ENCODE measurements around the gene SLC13A4.

DNA sequence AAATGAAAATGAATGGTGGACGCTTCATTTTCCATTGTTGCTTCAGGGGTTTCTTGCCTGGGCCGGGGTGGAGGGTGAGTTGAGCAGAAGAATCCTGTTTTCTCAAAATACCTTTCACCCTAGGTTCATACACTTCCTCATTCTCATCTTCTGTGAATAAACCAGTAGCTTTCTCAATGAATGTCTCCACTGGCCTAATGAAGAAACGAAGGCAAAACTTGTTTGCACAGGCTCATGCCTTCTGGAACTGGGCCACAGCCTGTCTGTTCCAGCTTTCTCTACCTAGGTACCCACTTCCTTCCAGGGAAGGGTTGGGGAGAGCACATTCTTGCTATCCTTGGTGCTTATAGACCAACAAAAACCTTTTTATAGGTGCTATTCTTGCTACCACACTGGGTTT lies 44.4 kb downstream of the SLC13A4 start:
- TF ChIP-seq, protein P1, sequence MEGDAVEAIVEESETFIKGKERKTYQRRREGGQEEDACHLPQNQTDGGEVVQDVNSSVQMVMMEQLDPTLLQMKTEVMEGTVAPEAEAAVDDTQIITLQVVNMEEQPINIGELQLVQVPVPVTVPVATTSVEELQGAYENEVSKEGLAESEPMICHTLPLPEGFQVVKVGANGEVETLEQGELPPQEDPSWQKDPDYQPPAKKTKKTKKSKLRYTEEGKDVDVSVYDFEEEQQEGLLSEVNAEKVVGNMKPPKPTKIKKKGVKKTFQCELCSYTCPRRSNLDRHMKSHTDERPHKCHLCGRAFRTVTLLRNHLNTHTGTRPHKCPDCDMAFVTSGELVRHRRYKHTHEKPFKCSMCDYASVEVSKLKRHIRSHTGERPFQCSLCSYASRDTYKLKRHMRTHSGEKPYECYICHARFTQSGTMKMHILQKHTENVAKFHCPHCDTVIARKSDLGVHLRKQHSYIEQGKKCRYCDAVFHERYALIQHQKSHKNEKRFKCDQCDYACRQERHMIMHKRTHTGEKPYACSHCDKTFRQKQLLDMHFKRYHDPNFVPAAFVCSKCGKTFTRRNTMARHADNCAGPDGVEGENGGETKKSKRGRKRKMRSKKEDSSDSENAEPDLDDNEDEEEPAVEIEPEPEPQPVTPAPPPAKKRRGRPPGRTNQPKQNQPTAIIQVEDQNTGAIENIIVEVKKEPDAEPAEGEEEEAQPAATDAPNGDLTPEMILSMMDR (IDR thresholded peaks at IDR 0.05) = no peak
- TF ChIP-seq EP300 (IDR thresholded peaks at IDR 0.05) (no peak), POLR2A (IDR thresholded peaks at IDR 0.05) (no peak), POLR2AphosphoS5 (IDR thresholded peaks at IDR 0.05) (no peak)

All from upper lobe of left lung (tissue), 4 donors.